Ascending aorta (tissue), 2 donors: Measurements from ENCODE around the gene TMEM178B. TPM values are rescaled to one million over a fixed set of nuclear protein-coding genes. Genes with fewer than 3 reads are reported as not detected.

Experiments used
- DNase-seq, 2 donors: peaks; one replicate each; pipeline ENCODE4 v3.0.0-alpha.2; 2019; ENCODE audit warnings: low spot score in 2 of 2
- H3K27ac ChIP-seq, 2 donors: fragments of 200-600 bp; sonication (generic); one replicate each; pipeline ENCODE4 v1.5.1; 2016 to 2017; ENCODE audit warnings: mild to moderate bottlenecking in 1 of 2
- H3K27me3 ChIP-seq: fragments of 200-600 bp; sonication (generic); one replicate; pipeline ENCODE4 v1.5.1; 2017
- H3K36me3 ChIP-seq, 2 donors: fragments of 200-600 bp; sonication (generic); one replicate each; pipeline ENCODE4 v1.5.1; 2016
- H3K4me1 ChIP-seq, 2 donors: fragments of 200-600 bp; sonication (generic); one replicate each; pipeline ENCODE4 v1.5.1; 2016 to 2017; ENCODE audit warnings: mild to moderate bottlenecking in 1 of 2
- H3K4me3 ChIP-seq, 2 donors: fragments of 200-600 bp; sonication (generic); one replicate each; pipeline ENCODE4 v1.5.1; 2016 to 2017; ENCODE audit warnings: mild to moderate bottlenecking in 1 of 2
- H3K9me3 ChIP-seq, 2 donors: fragments of 200-600 bp; sonication (generic); one replicate each; pipeline ENCODE4 v1.5.1; 2016
- CTCF ChIP-seq, 3 experiments: fragments of 200-600 bp in 2 of 3; fragments of 450-650 bp in 1 of 3; sonication (generic) in 2 of 3; IDR thresholded peaks; one replicate each; pipeline ENCODE4 v1.5.1; 2016 to 2019; ENCODE audit warnings: antibody characterized with exemption in 3 of 3, mild to moderate bottlenecking in 1 of 3, moderate library complexity in 1 of 3
- intact Hi-C: fragments of 100-400 bp; cut with DNase I; formaldehyde crosslinking; loops from one replicate; pipeline ENCODE4 v1.15.1; 2023
- total RNA-seq: library from RNA; depleted of rRNA; stranded (reverse); fragments of >200 nt; gene quantifications from one replicate; pipeline ENCODE4 v1.1.0, GENCODE V29; 2016

Gene TMEM178B
- total RNA-seq, 1 donor from 2014 or later = 1.9 TPM

GRCh38 chr7:141133646-141134045, 59.8 kb downstream of the TMEM178B start:
- Histone ChIP-seq H3K4me1 (no peaks in the 10 kb centered on the region), H3K27ac (no peak overlapping the region), H3K36me3 (no peaks in the 10 kb centered on the region), H3K9me3 (no peaks in the 10 kb centered on the region), H3K4me3 (no peak overlapping the region), H3K27me3 (no peaks in the 10 kb centered on the region)
- intact Hi-C loops = no loop called here
- TF ChIP-seq CTCF (IDR thresholded peaks at IDR 0.05) = no peak
- DNase-seq = no peak

DNA sequence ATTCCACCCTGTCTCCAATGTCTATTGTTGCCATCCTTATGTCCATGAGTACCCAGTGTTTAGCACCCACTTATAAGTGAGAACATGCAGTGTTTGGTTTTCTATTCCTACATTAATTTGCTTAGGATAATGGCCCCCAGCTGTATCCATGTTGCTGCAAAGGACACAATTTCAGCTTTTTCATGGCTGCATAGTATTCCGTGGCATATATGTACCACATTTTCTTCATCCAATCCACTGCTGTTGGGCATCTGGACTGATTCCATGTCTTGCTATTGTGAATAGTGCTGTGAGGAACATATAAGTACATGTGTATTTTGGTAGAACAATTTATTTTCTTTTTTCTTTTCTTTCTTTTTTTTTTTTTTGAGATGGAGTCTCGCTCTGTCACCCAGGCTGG, 68.2 kb downstream of the TMEM178B start:
- Histone ChIP-seq H3K36me3 (no peaks in the 10 kb centered on the region), H3K4me3 (no peak overlapping the region), H3K27me3 (no peaks in the 10 kb centered on the region), H3K9me3 (peaks cover 0 to 4% of the 10 kb centered on the region in 2 donors), H3K4me1 (no peaks in the 10 kb centered on the region), H3K27ac (no peak overlapping the region)
- DNase-seq = no peak
- TF ChIP-seq CTCF (IDR thresholded peaks at IDR 0.05) = no peak
- intact Hi-C loops = no loop called here

DNA sequence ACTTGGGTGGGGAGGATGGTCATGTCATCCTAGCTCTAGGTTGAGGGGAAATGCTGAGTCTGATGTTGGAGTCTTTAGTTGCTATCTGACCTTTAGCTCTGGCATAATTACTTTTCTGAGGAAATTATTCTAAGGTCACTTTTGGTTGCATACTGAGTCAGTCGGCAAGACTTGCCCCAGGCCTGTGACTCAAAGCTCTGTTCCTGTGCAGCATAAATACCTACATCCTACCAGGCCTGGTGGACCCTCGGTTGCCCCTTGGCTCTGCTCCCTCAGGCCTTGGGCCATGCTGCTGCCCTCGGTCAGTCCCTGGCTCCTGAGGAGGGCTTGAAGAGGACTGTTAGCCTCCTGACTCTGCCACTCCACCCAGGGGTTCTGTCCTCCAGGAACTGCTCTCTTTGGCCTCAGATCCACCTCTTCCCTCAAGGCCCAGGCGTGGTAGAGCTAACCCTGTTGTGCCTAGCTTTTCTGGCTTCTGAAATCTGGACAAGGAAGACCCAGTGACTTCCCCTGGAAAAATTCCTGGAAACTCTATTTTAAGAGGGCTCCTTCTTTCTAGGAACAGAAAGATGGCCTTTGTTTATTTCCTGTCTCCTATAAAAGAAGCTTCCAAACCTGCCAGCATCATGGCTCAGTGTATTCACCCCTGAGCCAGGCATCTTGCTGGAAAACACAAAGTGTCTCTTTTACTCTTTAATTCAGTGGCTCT, 71.2 kb downstream of the TMEM178B start:
- no peak for DNase-seq
- Histone ChIP-seq H3K27ac (no peak overlapping the region), H3K9me3 (peaks cover 0 to 4% of the 10 kb centered on the region in 2 donors), H3K4me1 (no peaks in the 10 kb centered on the region), H3K36me3 (no peaks in the 10 kb centered on the region), H3K27me3 (no peaks in the 10 kb centered on the region), H3K4me3 (no peak overlapping the region)
- intact Hi-C loops = no loop called here
- no peak for TF ChIP-seq CTCF (IDR thresholded peaks at IDR 0.05)

- no peaks in the 10 kb centered on the region for H3K36me3 ChIP-seq
- intact Hi-C loops = no loop called here
- peaks cover 0 to 4% of the 10 kb centered on the region in 2 donors for H3K9me3 ChIP-seq
- DNase-seq = no peak
- H3K4me1 ChIP-seq = no peaks in the 10 kb centered on the region
- H3K27ac ChIP-seq = no peak overlapping the region
- no peaks in the 10 kb centered on the region for H3K27me3 ChIP-seq
- no peak for TF ChIP-seq CTCF (IDR thresholded peaks at IDR 0.05)
- no peak overlapping the region for H3K4me3 ChIP-seq
These were observed 71.7 kb downstream of the TMEM178B start for GRCh38 chr7:141145630-141145982.

GRCh38 chr7:141147482-141147881, 73.6 kb downstream of the TMEM178B start:
- intact Hi-C loops = no loop called here
- H3K4me3 ChIP-seq = no peak overlapping the region
- H3K9me3 ChIP-seq = no peaks in the 10 kb centered on the region
- H3K4me1 ChIP-seq = no peaks in the 10 kb centered on the region
- DNase-seq = no peak
- H3K27me3 ChIP-seq = no peaks in the 10 kb centered on the region
- H3K27ac ChIP-seq = no peak overlapping the region
- TF ChIP-seq CTCF (IDR thresholded peaks at IDR 0.05) = no peak
- no peaks in the 10 kb centered on the region for H3K36me3 ChIP-seq

DNA sequence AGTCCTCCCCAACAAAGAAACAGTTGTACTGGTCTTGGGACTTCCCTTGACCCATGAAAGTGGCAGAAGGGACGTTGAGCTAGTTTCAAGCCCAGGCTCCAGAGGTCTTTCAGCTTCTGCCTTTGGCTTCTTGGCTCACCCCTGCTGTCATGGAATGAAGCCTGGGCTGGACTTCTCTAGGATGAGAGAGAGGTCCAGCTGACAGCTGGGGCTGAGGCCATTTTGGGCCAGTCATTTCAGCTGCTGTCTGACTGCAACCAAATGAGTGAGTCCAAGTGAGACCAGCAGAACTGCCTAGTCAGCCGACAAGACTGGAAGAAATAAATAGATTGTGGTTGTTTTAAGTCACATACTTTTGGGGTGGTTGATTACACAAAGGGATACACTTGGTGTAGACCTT, 76.6 kb downstream of the TMEM178B start:
- no peak for DNase-seq
- intact Hi-C loops = no loop called here

More for the DNA sequence above, 76.6 kb downstream of the TMEM178B start:
- Histone ChIP-seq H3K27me3 (no peaks in the 10 kb centered on the region), H3K4me3 (no peak overlapping the region), H3K27ac (no peak overlapping the region), H3K4me1 (no peaks in the 10 kb centered on the region), H3K9me3 (no peaks in the 10 kb centered on the region), H3K36me3 (no peaks in the 10 kb centered on the region)
- no peak for TF ChIP-seq CTCF (IDR thresholded peaks at IDR 0.05)
